GM23338 (cell line): ENCODE results near the gene ANKRD27. TPM values are rescaled to one million over a fixed set of nuclear protein-coding genes. Genes with fewer than 3 reads are reported as not detected.

Experiments
- ATAC-seq: fragments of 200-7000 bp; cut with Tn5 transposase; 3 replicates; pipeline ENCODE4 v1.9.1; 2020
- DNase-seq: peaks from one replicate; pipeline ENCODE4 v3.0.0-alpha.2; 2015; ENCODE audit warnings: low spot score
- H2AFZ ChIP-seq: fragments of 200-600 bp; sonication (generic); 2 replicates; pipeline ENCODE4 v1.8.0; 2016; ENCODE audit warnings: antibody characterized with exemption, mild to moderate bottlenecking, moderate library complexity
- H3F3A ChIP-seq: fragments of 200-600 bp; sonication (generic); replicated peaks from 2 replicates; pipeline ENCODE4 v1.8.0; 2017; ENCODE audit warnings: antibody characterized with exemption, mixed run types, low read depth
- H3K27ac ChIP-seq: fragments of 200-600 bp; sonication (generic); 2 replicates; pipeline ENCODE4 v1.6.1; 2016; ENCODE audit warnings: low read depth
- H3K27me3 ChIP-seq: fragments of 200-600 bp; sonication (generic); 2 replicates; pipeline ENCODE4 v1.8.0; 2016; ENCODE audit warnings: mild to moderate bottlenecking, mixed run types, moderate library complexity; ENCODE audit not compliant: insufficient read depth
- H3K36me3 ChIP-seq: fragments of 200-600 bp; sonication (generic); 2 replicates; pipeline ENCODE4 v1.8.0; 2016; ENCODE audit warnings: mild to moderate bottlenecking; ENCODE audit not compliant: insufficient read depth
- H3K4me1 ChIP-seq: fragments of 200-600 bp; sonication (generic); 2 replicates; pipeline ENCODE4 v1.8.0; 2016; ENCODE audit warnings: mild to moderate bottlenecking, moderate library complexity; ENCODE audit not compliant: insufficient read depth
- H3K4me2 ChIP-seq: fragments of 200-600 bp; sonication (generic); 2 replicates; pipeline ENCODE4 v1.7.1; 2017; ENCODE audit warnings: mixed run types
- H3K4me3 ChIP-seq: fragments of 200-600 bp; sonication (generic); 2 replicates; pipeline ENCODE4 v1.6.1; 2016; ENCODE audit warnings: mixed run types
- H3K79me2 ChIP-seq: fragments of 200-600 bp; sonication (generic); replicated peaks from 2 replicates; pipeline ENCODE4 v1.8.0; 2017; ENCODE audit warnings: mild to moderate bottlenecking; ENCODE audit not compliant: insufficient read depth
- H3K9me2 ChIP-seq: fragments of 200-600 bp; sonication (generic); 2 replicates; pipeline ENCODE4 v1.8.0; 2017; ENCODE audit not compliant: insufficient read depth
- H4K20me1 ChIP-seq: fragments of 200-600 bp; sonication (generic); replicated peaks from 2 replicates; pipeline ENCODE4 v1.8.0; 2017; ENCODE audit warnings: mild to moderate bottlenecking; ENCODE audit not compliant: insufficient read depth
- H3K27ac Mint-ChIP-seq: 2 replicates; pipeline ENCODE4 v1.8.0; 2020; ENCODE audit warnings: inconsistent platforms, mild to moderate bottlenecking, moderate library complexity, mixed read lengths
- H3K27me3 Mint-ChIP-seq: 3 replicates; pipeline ENCODE4 v1.8.0; 2022; ENCODE audit warnings: low read depth, mild to moderate bottlenecking, moderate library complexity, mixed read lengths, inconsistent platforms; ENCODE audit not compliant: insufficient read depth, poor library complexity
- H3K36me3 Mint-ChIP-seq: 3 replicates; pipeline ENCODE4 v1.8.0; 2021; ENCODE audit warnings: low read depth, mild to moderate bottlenecking, inconsistent platforms, moderate library complexity, mixed read lengths
- H3K4me1 Mint-ChIP-seq: 3 replicates; pipeline ENCODE4 v1.8.0; 2020; ENCODE audit warnings: mild to moderate bottlenecking, inconsistent platforms, mixed read lengths
- H3K4me3 Mint-ChIP-seq: 3 replicates; pipeline ENCODE4 v1.8.0; 2021; ENCODE audit warnings: moderate library complexity, mild to moderate bottlenecking, inconsistent platforms, mixed read lengths
- H3K9me3 Mint-ChIP-seq: 3 replicates; pipeline ENCODE4 v1.8.0; 2020; ENCODE audit warnings: moderate library complexity, mild to moderate bottlenecking, inconsistent platforms, mixed read lengths
- CREB1 ChIP-seq: fragments of 250-450 bp; sonication (Bioruptor Pico); IDR thresholded peaks from 2 replicates; pipeline ENCODE4 v1.5.0; 2020; ENCODE audit warnings: low read depth, mild to moderate bottlenecking, moderate library complexity
- CTCF ChIP-seq, 2 experiments: fragments of 200-600 bp in 1 of 2; sonication (generic) in 1 of 2; conservative IDR thresholded peaks; 2 replicates each; pipeline versions ENCODE4 v1.5.1 to v1.6.1; 2016 to 2017; ENCODE audit warnings: antibody characterized with exemption in 2 of 2, low read depth in 2 of 2, mild to moderate bottlenecking in 2 of 2, moderate library complexity in 1 of 2
- EZH2 ChIP-seq: fragments of 200-600 bp; sonication (generic); IDR thresholded peaks from one replicate; pipeline ENCODE4 v1.8.0; 2017; ENCODE audit warnings: antibody characterized with exemption, mild to moderate bottlenecking, low read depth; ENCODE audit not compliant: unreplicated experiment
- JUNB ChIP-seq: IDR thresholded peaks from one replicate; pipeline ENCODE4 v1.6.1; 2016; ENCODE audit warnings: antibody characterized with exemption; ENCODE audit not compliant: unreplicated experiment
- POLR2AphosphoS5 ChIP-seq: IDR thresholded peaks from 2 replicates; pipeline ENCODE4 v1.6.1; 2016; ENCODE audit warnings: antibody characterized with exemption, low read depth
- STAT1 ChIP-seq: IDR thresholded peaks from one replicate; pipeline ENCODE4 v1.6.1; 2016; ENCODE audit warnings: antibody characterized with exemption; ENCODE audit not compliant: unreplicated experiment
- ZNF331 ChIP-seq: fragments of 250-450 bp; sonication (Bioruptor Pico); IDR thresholded peaks from 2 replicates; pipeline ENCODE4 v1.5.0; 2020; ENCODE audit warnings: low read depth, mild to moderate bottlenecking, moderate library complexity
- ZNF462 ChIP-seq: fragments of 250-450 bp; sonication (Bioruptor Pico); IDR thresholded peaks from 2 replicates; pipeline ENCODE4 v1.5.0; 2020; ENCODE audit warnings: mild to moderate bottlenecking, moderate library complexity
- polyA plus RNA-seq: library from polyadenylated mRNA; unstranded; fragments of >200 nt; fragmentation: Nextera tagmentation; extraction: Ambion mirVana; gene quantifications from 2 replicates; pipeline ENCODE4 v1.2.1, GENCODE V29; 2016
- total RNA-seq: library from RNA; depleted of rRNA; stranded (reverse); fragments of >200 nt; shearing (Covaris generic); gene quantifications from 2 replicates; pipeline ENCODE4 v1.2.3, GENCODE V29; 2014

Gene ANKRD27
- total and polyA plus RNA-seq, 2 experiments from 2014 or later, result 16.7 to 48.7 TPM

- TF ChIP-seq ZNF462 (CRISPR knock-in tag), result no peak
- no peak for TF ChIP-seq POLR2AphosphoS5
Measured at GRCh38 chr19:32709032-32709431, 34.1 kb upstream of the ANKRD27 start (continued).

- peaks cover 4% of the 10 kb centered on the region for H3K27me3 Mint-ChIP-seq
- H3K4me2 ChIP-seq, result no peak overlapping the region
- H3K4me1 ChIP-seq, result no peaks in the 10 kb centered on the region
- no peak overlapping the region for H3K4me3 Mint-ChIP-seq
- DNase-seq, result no peak
- peaks cover 15% of the 10 kb centered on the region for H3K36me3 Mint-ChIP-seq
- H3K36me3 ChIP-seq, result 0 out of 2 replicates have a peak, but pooled peaks cover 7% of the 10 kb centered on the region
- peaks cover 12% of the 10 kb centered on the region for H3K9me3 Mint-ChIP-seq
- no peaks in the 10 kb centered on the region for H3K27me3 ChIP-seq
- H3K4me1 Mint-ChIP-seq, result no peaks in the 10 kb centered on the region
- no peak overlapping the region for H3K27ac Mint-ChIP-seq
- ATAC-seq, result no peak
- H3K4me3 ChIP-seq, result no peak overlapping the region
- 0 out of 2 replicates have a peak, but pooled peaks cover 2% of the 10 kb centered on the region for H4K20me1 ChIP-seq
- no peaks in the 10 kb centered on the region for H3F3A ChIP-seq
- no peak overlapping the region for H2AFZ ChIP-seq
- H3K79me2 ChIP-seq, result no peaks in the 10 kb centered on the region
- H3K27ac ChIP-seq, result no peak overlapping the region
- no peaks in the 10 kb centered on the region for H3K9me2 ChIP-seq
- TF ChIP-seq CREB1 (CRISPR knock-in tag) (no peak), ZNF462 (CRISPR knock-in tag) (no peak), POLR2AphosphoS5 (no peak), ZNF331 (CRISPR knock-in tag) (no peak), CTCF (conservative IDR thresholded peaks at IDR 0.05; ENCODE audit: low read depth in 2 of 2) (no peak), JUNB (no peak), STAT1 (no peak), EZH2 (no peak)
Measured at GRCh38 chr19:32708457-32708856, 33.5 kb upstream of the ANKRD27 start.
